ENCODE results near the gene BDKRB1. TPM values are rescaled to one million over a fixed set of nuclear protein-coding genes. Genes with fewer than 3 reads are reported as not detected.

BDKRB1 gene
- total and polyA plus RNA-seq, 9 of the 15 experiments (the other 6 are each of a cell fraction or from before 2014, with no cell fraction given) = 0.06 to 0.23 (median 0.09) TPM; not detected in 1

GRCh38 chr14:96257056-96257455, 1.0 kb downstream of the BDKRB1 start:
- intact Hi-C loops (cut with micrococcal nuclease) = no loop called here
- ChIA-PET POLR2A (no interaction called here), CTCF (ENCODE audit: low intra/inter-chr PET ratio) (no interaction called here)
- no peak for DNase-seq (ENCODE audit: extremely low read depth in 1 of 4, low spot score in 3 of 4)
- in situ Hi-C loops (cut with MboI) = loop anchor here (25.0 kb wide), 1 partner anchor 695 kb away; no protein-coding TSS in a partner anchor
- Histone ChIP-seq H2AFZ (ENCODE audit: low read depth, low read length) (no peak overlapping the region), H3K79me2 (ENCODE audit: control insufficient read depth, insufficient read depth, low read length) (no peaks in the 10 kb centered on the region), H3K27ac (ENCODE audit: extremely low read depth, low read depth, low read length) (no peak overlapping the region), H3K36me3 (ENCODE audit: control insufficient read depth, insufficient read depth, low read length) (no peaks in the 10 kb centered on the region), H4K20me1 (replicated peaks; ENCODE audit: control insufficient read depth, insufficient read depth, low read length) (no peaks in the 10 kb centered on the region), H3K27me3 (ENCODE audit: control insufficient read depth in 2 of 2, insufficient read depth in 2 of 2, low read length in 2 of 2) (peaks cover 16 to 18% of the 10 kb centered on the region in 2 experiments; a peak in 4 of 5 replicates), H3K4me2 (ENCODE audit: insufficient read depth, low read length) (no peak overlapping the region), H3K9me3 (replicated peaks; ENCODE audit: control insufficient read depth, insufficient read depth, low read depth, low read length) (no peaks in the 10 kb centered on the region), H3K4me3 (no peak overlapping the region), H3K4me1 (replicated peaks in 1 of 2; ENCODE audit: control insufficient read depth in 2 of 2, insufficient read depth in 2 of 2, low read length in 2 of 2) (peaks cover 0 to 7% of the 10 kb centered on the region in 2 experiments; a peak in 2 of 5 replicates), H3K9me1 (ENCODE audit: control insufficient read depth, insufficient read depth, low read length) (no peaks in the 10 kb centered on the region), H3K9ac (ENCODE audit: insufficient read depth in 1 of 2, low read depth in 2 of 2, low read length in 2 of 2) (no peak overlapping the region)
- BruUV-seq (replicated peaks) = no TSS peak
- 1% methylated on average over 7 of the region's 8 CpGs for WGBS (ENCODE audit: insufficient coverage, low coverage, missing lambda C conversion rate)
- ATAC-seq = no peak
- no peak for TF ChIP-seq PYGO2 (tag; IDR thresholded peaks at IDR 0.05)
- TF ChIP-seq PTTG1 (tag; IDR thresholded peaks at IDR 0.05; ENCODE audit: low read depth) = no peak
- no peak for TF ChIP-seq ZNF561 (CRISPR knock-in tag; conservative IDR thresholded peaks at IDR 0.05)
- TF ChIP-seq HDAC1 (IDR thresholded peaks at IDR 0.05) = no peak
- no peak for TF ChIP-seq ZZZ3 (IDR thresholded peaks at IDR 0.05)
- TF ChIP-seq ZNF165 (CRISPR knock-in tag; IDR thresholded peaks at IDR 0.05; ENCODE audit: borderline replicate concordance) = no peak
- no peak for TF ChIP-seq ZBTB9 (CRISPR knock-in tag; IDR thresholded peaks at IDR 0.05)
- no peak for TF ChIP-seq BHLHE40 (IDR thresholded peaks at IDR 0.05; ENCODE audit: low read length)
- TF ChIP-seq HDAC3 (IDR thresholded peaks at IDR 0.05; ENCODE audit: borderline replicate concordance, partially characterized antibody) = no peak
- FAIRE-seq = no peak
